T47D (cell line): ENCODE measurements around the gene MED16.
"Not testable (repeated sequence)": the region's sequence is repeated elsewhere in the genome, so short reads cannot be mapped to it uniquely, and the experiment has no call there.

Experiments
- DNase-seq, 2 experiments: peaks; one replicate each; pipeline versions ENCODE4 v3.0.0 to v3.0.0-alpha.2; 2011 to 2012; ENCODE audit warnings: low read depth in 1 of 2, low spot score in 1 of 2
- JUND ChIP-seq: IDR thresholded peaks from 2 replicates; pipeline ENCODE4 v1.6.1; 2012; ENCODE audit warnings: low read depth
- in situ Hi-C: cut with HindIII; loops from 2 replicates; pipeline ENCODE4 v1.10.0; 2016; ENCODE audit warnings: low sequenced_read_pairs, low pct_unique_long_range_greater_than_20kb

Gene MED16

GRCh38 chr19:899336-900042, 6.5 kb upstream of the MED16 start:
- TF ChIP-seq JUND = no peak
- no peak for DNase-seq
- in situ Hi-C loops = no loop called here

GRCh38 chr19:898663-899062, 5.7 kb upstream of the MED16 start:
- in situ Hi-C loops = no loop called here
- no peak for DNase-seq
- TF ChIP-seq JUND = no peak

GRCh38 chr19:897442-898039, 4.6 kb upstream of the MED16 start:
- in situ Hi-C loops = no loop called here
- TF ChIP-seq JUND = no peak
- no peak for DNase-seq

- DNase-seq = no peak
- in situ Hi-C loops = no loop called here
- TF ChIP-seq JUND = no peak
These were observed 4.0 kb upstream of the MED16 start for GRCh38 chr19:896999-897398.

- no peak for TF ChIP-seq JUND
- DNase-seq = no peak
- in situ Hi-C loops = no loop called here
These were observed 3.4 kb upstream of the MED16 start for GRCh38 chr19:896434-896833.

- no peak for DNase-seq
- in situ Hi-C loops = no loop called here
- no peak for TF ChIP-seq JUND
These were observed 619 bp downstream of the MED16 start for GRCh38 chr19:892243-892893.

GRCh38 chr19:891421-892200, 1.4 kb downstream of the MED16 start:
- DNase-seq, in situ Hi-C loops: not testable (repeated sequence)

- TF ChIP-seq JUND = no peak
- DNase-seq = no peak
- in situ Hi-C loops = no loop called here
These were observed 2.2 kb downstream of the MED16 start for GRCh38 chr19:890831-891230.

- no peak for TF ChIP-seq JUND
- DNase-seq = no peak
- in situ Hi-C loops = no loop called here
These were observed 3.2 kb downstream of the MED16 start for GRCh38 chr19:889662-890295.

- peak in 1 of 2 experiments; percentile 79 for DNase-seq
- in situ Hi-C loops = no loop called here
These were observed 4.2 kb downstream of the MED16 start for GRCh38 chr19:888581-889385.

GRCh38 chr19:887599-887998, 5.4 kb downstream of the MED16 start:
- no peak for DNase-seq
- in situ Hi-C loops = no loop called here
- TF ChIP-seq JUND = no peak

More at GRCh38 chr19:888581-889385, 4.2 kb downstream of the MED16 start:
- TF ChIP-seq JUND = no peak

- in situ Hi-C loops = no loop called here
- no peak for DNase-seq
- no peak for TF ChIP-seq JUND
These were observed 5.9 kb downstream of the MED16 start for GRCh38 chr19:887072-887471.
